HG03439 (cell line): ENCODE measurements around the gene INTS7.

Source experiments
- ATAC-seq: cut with Tn5 transposase; IDR thresholded peaks from one replicate; pipeline ENCODE4 v1.9.1; 2021; ENCODE audit warnings: mild to moderate bottlenecking, moderate library complexity; ENCODE audit not compliant: unreplicated experiment

INTS7 gene

DNA sequence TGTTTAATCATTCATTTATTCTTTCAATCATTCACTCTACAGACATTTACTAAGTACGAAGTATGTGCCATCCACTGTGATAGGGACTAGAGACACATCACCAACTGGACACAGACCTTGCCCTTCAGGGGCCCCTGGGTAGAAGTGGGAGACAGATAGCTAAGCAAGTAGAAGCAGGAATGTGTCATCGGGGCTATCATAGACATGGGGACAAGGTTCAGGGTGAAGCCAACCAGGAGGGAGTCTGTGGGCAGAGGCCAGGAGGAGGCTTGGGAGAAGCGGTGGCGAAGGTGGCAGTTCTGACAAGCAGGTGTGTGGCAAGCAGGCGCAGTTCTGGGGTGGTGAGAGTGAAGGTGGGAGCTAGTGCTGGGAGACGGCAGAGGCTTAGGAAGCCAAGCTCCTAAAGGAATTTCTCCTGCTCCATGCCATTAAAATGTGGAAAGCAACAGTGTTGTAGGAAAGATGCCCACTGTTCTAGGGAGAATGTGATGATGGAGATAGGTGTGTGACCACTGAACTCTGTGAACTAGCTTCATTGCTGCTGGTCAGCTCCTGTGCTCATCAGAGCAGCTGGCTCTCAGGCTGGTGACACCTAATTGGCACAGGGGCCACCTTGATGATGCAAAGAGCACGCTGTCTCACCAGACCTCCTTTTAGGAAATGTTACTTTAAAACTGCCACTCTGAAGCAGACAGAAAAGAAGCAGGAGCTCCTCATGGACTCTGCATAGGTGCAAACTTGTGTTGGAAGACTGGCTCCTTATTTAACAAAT, 125.1 kb downstream of the INTS7 start:
- no peak for ATAC-seq

DNA sequence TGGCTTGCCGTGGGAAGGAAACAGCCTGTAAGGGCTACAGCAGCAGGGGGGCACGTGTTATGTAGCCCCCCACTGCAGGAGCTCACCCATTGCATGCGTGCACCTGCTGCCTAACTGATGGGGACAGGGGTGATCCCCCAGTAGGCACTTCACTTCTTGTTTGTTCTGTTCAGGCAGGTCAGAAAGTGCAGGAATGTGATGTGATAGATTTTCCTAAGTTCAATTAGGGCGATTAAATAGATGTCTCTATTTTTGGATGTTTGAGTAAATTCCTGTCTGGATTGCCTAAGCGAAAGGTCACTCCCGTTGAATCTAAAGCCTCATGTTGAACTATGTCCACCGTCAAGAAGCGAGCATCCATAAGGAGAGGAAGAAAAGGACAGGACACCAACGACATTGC, 126.0 kb downstream of the INTS7 start:
- no peak for ATAC-seq

DNA sequence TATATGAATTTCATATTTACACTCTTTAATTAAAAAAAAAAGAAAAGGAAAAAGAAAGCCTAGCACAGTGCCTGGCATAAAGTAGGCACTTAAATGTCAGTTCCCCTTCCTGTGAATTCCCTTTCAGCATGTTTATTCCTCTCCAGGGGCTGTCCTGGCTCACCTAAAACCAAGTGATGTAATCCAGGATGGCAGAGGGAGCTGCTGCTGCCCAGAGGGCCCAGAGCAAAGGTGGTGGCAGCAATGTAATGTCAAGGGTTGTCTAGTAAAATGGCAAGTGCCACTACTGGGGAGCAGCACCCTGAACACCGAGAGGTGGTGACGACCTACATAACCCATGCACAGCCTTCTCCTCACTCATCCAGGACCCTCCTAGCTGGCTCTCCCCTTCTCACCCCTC, 126.4 kb downstream of the INTS7 start:
- ATAC-seq = no peak

DNA sequence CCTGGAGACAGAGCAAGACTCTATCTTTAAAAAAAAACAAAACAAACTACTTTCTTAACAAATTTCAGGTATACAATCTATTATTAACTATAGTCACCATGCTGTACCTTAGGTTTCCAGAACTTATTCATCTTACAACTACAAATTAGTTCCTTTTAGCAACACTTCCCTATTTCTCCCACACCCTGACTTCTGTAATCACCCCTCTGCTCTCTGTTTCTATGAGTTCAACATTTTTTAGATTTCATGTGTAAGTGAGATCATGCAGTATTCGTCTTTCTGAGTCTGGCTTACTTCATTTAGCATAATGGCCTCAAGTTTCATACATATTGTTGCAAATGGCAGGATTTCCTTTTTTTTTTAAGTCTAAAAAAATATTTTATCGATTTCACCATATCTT, 126.9 kb downstream of the INTS7 start:
- ATAC-seq = no peak

DNA sequence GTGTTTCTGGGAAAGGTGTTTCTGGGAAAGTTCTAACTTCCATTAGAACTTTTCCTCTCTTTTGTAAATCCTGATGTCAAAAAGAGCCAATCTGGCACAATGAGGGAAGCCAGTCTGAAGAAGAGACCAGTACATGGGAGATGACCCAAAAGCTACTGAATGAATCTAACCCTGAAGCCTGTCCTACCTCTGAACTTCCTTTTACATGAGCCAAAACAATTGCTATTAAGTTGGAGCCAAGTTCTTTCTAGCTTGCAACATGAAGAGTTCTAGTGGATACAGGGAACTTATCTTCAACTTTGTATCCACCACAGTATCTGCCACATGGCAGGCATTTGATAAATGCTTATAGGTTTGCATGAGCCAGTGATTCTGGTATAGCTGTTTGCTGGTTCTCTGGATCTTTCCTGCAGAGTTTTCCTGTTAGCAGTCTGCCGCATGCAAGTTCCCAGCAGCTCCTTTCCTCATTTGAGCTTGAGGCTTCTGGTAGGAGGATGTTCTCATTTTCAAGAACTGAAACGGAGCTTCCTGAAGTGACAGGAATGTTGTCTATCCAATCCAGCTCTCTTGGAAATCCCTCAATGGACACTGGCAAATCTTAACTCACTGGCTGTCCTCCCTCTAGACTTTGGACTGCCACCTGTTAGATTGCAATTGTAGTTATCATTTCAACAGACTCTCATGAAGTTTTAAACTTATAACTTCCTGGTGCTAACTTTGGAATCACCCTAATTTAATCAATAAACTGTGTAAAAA, 131.7 kb downstream of the INTS7 start:
- no peak for ATAC-seq

DNA sequence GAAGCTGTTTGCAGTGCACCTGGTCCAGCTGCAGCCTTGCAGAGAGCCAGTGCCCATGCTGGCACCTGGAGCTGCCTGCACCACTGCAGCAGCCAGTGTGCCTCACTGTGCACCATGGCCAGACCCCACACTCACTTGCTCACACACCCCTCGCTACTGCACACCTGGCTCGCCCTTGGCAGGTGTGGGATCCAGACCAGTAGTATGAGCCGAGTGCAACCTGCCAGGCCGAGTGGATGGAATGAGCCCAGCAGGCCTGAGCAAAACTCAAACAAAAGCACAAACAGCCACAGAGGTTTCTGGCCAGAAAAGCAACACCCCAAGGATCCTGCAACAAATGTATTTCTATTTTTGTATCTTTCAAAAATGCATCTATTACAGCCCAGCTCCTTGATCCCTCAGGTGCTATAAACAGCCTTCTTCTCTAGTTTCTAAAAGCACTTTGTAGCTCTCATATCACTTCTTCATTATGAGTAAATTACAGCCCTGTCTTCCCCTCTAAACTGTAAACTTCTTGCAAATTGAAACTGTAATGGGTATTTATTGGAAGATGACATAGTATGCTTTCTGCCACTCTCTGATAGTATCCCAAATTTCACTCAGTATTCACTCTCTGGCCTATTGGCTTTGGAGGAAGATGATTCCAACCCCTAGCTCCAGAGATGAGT, 132.6 kb downstream of the INTS7 start:
- no peak for ATAC-seq

DNA sequence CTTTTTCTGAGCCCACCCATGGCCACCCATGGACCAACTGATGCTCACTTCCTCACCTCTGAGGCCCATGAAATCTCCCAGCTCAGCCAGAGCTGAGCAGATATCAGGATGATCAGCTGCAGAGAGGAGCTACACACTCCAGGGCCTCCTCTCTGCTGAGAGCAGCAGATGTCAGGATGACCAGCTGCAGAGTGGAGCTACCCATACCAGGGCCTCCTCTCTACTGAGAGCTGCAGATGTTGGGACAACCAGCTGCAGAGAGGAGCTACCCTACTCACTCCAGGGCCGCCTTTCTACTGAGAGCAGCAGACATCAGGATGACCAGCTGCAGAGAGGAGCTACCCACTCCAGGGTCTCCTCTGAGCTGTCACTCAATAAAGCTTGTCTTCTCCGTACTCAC, 133.4 kb downstream of the INTS7 start:
- no peak for ATAC-seq

DNA sequence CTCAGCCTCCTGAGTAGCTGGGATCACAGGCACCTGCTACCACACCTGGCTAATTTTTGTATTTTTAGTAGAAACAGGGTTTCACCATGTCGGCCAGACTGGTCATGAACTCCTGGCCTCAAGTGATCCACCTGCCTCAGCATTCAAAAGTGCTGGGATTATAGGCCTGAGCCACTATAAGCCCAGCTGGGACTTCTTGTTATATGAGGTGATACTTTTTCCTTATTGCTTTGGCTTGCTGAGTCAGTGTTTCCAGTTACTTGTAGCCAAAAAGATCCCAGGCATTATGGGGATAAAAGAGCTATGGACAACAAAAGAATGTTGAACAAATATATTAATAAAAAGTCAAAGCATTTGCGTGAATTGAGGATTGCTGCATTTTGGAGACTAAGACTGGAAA, 134.9 kb downstream of the INTS7 start:
- ATAC-seq = no peak

DNA sequence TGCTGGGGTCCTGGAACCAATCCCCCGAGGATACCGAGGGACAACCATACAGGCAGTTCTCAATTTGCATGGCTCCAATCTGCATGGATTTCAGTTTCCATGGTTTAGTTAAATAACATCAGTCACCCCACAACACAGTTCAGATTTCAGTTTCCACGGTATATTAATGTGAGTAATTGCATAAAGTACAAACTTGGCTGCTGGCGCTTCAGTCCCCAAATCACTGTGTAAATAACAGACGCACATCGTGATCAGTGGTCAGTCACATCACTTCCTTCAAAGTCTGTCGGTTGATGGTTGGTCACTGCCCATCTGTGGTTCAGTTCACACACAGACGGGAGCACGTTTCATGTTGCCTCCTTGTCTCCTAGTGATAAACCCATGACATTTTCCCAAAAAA, 138.4 kb downstream of the INTS7 start:
- no peak for ATAC-seq

DNA sequence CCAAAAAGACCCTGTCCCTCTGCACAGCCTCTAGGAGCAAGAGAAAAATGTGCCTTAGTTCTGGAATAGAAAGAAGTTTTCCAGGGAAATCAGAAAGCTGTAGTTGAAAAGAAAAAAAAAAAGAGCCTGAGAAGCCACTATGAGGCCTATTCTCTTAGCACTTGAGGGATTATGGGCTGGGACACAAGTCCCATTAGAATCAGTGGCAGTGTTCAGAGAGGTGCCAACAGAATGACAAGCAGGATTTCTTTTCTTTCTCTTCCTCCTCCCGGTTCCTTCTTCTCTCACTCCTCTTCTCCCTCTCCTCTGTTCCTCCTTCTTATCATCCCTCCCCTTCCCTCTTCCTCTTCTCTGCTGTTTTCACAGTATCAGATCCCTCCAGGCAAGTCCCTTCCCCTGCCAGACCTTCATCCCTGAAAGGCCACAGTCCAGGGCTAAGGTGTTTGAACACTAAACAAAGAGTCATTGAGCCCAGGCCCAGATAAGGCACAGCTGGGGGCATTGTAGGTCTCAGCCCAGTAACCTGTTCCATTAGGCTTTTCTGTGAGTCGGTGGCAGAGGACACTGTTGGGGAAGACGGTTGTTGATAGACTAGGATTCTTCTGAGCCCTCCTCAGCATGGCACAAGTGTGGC, 140.1 kb downstream of the INTS7 start:
- ATAC-seq = no peak

DNA sequence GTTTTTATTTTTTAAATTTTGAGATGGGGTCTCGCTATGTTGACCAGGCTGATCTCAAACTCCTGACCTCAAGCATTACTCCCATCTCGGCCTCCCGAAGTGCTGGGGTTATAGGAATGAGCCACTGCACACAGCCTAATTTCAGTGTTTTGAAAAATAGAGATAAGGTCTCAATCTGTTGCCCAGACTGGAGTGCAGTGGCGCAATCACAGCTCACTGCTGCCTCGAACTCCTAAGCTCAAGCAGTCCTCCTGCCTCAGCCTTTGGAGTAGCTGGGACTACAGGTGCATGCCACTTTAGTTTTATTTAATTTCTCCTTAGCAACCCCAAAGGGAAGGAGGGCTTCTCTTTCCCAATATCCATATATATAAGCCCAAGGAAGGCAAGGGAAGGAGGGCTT, 141.0 kb downstream of the INTS7 start:
- no peak for ATAC-seq

DNA sequence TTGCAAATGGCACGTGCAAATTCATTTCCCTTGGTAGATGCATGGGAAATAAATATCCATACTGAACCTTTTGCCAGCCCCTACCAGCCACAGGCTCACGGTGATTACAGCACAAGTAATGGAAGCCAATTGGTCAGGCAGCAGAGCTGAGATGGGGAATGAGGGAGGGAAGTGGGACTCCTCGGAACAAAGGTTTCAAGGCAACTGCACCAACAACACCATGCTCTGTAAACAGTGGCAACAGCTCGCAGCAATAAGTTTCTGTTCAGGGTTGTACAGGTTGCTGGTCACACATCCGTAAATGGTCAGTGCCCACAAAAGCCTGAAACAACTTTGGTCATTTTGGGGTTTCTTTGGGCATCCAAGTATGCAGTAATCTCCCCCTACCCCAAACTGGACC, 142.1 kb downstream of the INTS7 start:
- no peak for ATAC-seq

DNA sequence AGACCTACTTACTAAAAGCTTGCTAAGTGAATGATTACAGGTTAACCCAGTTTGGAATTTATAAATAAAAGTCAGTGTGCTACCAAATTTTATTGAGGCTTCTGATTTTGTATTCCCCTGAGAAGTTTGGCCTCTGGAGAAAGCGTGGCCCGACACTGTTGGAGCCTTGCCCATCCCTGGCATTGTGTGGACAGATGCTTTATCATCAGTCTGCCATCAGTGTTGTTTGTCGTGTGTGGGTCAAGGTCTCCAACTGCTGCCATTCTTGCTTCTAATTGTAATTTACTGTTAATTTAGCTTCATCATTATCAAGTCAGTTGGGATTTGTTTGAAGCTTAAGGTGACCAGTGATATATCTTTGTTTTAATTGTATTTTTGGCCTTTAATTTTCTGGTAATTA, 142.8 kb downstream of the INTS7 start:
- no peak for ATAC-seq

DNA sequence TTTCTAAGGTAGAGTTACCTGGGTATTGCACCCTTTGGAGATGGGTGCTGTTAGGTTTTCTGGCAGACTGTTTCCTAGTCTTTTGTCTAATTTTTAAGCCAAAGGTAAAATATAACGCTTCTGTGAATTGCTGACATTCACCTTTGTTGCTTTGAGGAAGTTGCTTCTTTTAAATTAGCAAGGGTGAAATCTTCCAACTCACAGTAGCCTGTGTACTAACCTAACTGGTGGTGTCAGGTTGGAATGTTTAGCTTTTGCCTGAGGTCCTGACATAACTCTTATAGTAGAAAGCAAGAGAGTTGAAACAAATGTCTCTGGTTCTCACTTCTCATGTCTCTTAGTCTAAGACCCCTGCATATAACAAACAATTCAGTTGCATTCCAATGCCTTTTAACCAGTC, 143.6 kb downstream of the INTS7 start:
- ATAC-seq = no peak
